Chondrocyte (in vitro differentiated cells): ENCODE results near the gene TSPOAP1. TPM values are rescaled to one million over a fixed set of nuclear protein-coding genes. Genes with fewer than 3 reads are reported as not detected.

ENCODE experiments used
- DNase-seq: peaks from one replicate; pipeline ENCODE4 v3.0.0; 2021; ENCODE audit warnings: mixed read lengths, low spot score
- H3K27ac Mint-ChIP-seq: one replicate; pipeline ENCODE4 v1.8.0; 2021; ENCODE audit warnings: mild to moderate bottlenecking, moderate library complexity, mixed read lengths; ENCODE audit not compliant: unreplicated experiment
- H3K27me3 Mint-ChIP-seq: 2 replicates; pipeline ENCODE4 v1.8.0; 2021; ENCODE audit warnings: low read depth, mixed read lengths
- H3K36me3 Mint-ChIP-seq: 2 replicates; pipeline ENCODE4 v1.8.0; 2021; ENCODE audit warnings: low read depth, mixed read lengths
- H3K4me1 Mint-ChIP-seq: 2 replicates; pipeline ENCODE4 v1.8.0; 2021; ENCODE audit warnings: low read depth, mild to moderate bottlenecking, mixed read lengths
- H3K4me3 Mint-ChIP-seq: one replicate; pipeline ENCODE4 v1.8.0; 2021; ENCODE audit warnings: mild to moderate bottlenecking, moderate library complexity, mixed read lengths; ENCODE audit not compliant: unreplicated experiment
- H3K9me3 Mint-ChIP-seq: 2 replicates; pipeline ENCODE4 v1.8.0; 2021; ENCODE audit warnings: low read depth, mixed read lengths
- total RNA-seq: library from RNA; stranded (reverse); gene quantifications from 3 replicates; pipeline ENCODE4 v1.2.1, GENCODE V29; 2021
- TF ChIP-seq, protein P1 (sequence below): fragments of 200-600 bp; sonication (generic); IDR thresholded peaks from 2 replicates; pipeline ENCODE4 v1.5.0; 2021; ENCODE audit warnings: antibody characterized with exemption, mild to moderate bottlenecking, moderate library complexity

The TSPOAP1 gene
- total RNA-seq, 1 donor from 2014 or later: 2.0 TPM

DNA sequence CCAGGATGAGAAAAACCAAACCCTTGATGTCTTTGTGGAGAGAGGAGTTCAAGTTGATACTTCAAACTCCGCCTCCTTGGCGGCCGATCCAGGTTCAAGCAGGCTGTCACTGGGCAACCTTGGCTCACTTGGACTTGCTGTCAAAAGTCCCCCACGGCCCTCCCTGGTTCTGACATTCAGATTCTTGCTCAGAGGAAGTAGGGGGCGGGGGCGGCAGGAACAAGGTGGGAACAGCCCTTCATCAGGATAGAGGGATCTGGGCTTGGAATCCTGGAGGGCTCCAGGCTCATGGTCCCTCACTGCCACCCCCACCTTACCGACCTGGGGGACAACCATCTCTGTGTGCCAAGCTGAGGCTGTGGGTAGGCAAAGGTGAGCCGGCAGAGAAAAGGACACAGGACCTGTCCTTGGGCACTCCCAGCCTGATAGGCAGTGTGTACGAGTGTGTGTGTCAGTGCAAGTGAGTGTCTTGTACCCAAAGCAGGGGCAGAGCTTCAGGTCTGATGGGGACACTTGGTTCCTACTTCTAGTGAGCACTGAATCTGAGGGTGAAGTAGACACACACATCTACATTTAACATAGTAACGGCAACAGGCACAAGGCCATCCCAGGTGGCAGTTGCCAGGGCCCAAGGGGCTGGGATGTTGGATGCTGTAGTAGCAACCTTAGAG lies 6.6 kb upstream of the TSPOAP1 start:
- TF ChIP-seq, protein P1, sequence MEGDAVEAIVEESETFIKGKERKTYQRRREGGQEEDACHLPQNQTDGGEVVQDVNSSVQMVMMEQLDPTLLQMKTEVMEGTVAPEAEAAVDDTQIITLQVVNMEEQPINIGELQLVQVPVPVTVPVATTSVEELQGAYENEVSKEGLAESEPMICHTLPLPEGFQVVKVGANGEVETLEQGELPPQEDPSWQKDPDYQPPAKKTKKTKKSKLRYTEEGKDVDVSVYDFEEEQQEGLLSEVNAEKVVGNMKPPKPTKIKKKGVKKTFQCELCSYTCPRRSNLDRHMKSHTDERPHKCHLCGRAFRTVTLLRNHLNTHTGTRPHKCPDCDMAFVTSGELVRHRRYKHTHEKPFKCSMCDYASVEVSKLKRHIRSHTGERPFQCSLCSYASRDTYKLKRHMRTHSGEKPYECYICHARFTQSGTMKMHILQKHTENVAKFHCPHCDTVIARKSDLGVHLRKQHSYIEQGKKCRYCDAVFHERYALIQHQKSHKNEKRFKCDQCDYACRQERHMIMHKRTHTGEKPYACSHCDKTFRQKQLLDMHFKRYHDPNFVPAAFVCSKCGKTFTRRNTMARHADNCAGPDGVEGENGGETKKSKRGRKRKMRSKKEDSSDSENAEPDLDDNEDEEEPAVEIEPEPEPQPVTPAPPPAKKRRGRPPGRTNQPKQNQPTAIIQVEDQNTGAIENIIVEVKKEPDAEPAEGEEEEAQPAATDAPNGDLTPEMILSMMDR: no peak
- H3K9me3 Mint-ChIP-seq: no peaks in the 10 kb centered on the region
- peak; percentile 78 for DNase-seq
- no peaks in the 10 kb centered on the region for H3K27me3 Mint-ChIP-seq
- H3K27ac Mint-ChIP-seq: no peak overlapping the region
- H3K36me3 Mint-ChIP-seq: no peaks in the 10 kb centered on the region
- H3K4me3 Mint-ChIP-seq: no peak overlapping the region
- peaks cover 20% of the 10 kb centered on the region for H3K4me1 Mint-ChIP-seq

GRCh38 chr17:58334661-58335060 lies 6.1 kb upstream of the TSPOAP1 start:
- H3K27me3 Mint-ChIP-seq: no peaks in the 10 kb centered on the region
- H3K4me1 Mint-ChIP-seq: peaks cover 20% of the 10 kb centered on the region
- TF ChIP-seq, protein P1: no peak
- no peak overlapping the region for H3K27ac Mint-ChIP-seq
- H3K36me3 Mint-ChIP-seq: no peaks in the 10 kb centered on the region
- no peaks in the 10 kb centered on the region for H3K9me3 Mint-ChIP-seq
- peak; percentile 72 for DNase-seq
- H3K4me3 Mint-ChIP-seq: no peak overlapping the region

- no peaks in the 10 kb centered on the region for H3K27me3 Mint-ChIP-seq
- no peak overlapping the region for H3K27ac Mint-ChIP-seq
- no peaks in the 10 kb centered on the region for H3K9me3 Mint-ChIP-seq
- H3K4me1 Mint-ChIP-seq: peaks cover 18% of the 10 kb centered on the region
- DNase-seq: no peak
- H3K36me3 Mint-ChIP-seq: no peaks in the 10 kb centered on the region
- TF ChIP-seq, protein P1: no peak
- H3K4me3 Mint-ChIP-seq: no peak overlapping the region
Observed at GRCh38 chr17:58334256-58334655, 5.7 kb upstream of the TSPOAP1 start.

DNA sequence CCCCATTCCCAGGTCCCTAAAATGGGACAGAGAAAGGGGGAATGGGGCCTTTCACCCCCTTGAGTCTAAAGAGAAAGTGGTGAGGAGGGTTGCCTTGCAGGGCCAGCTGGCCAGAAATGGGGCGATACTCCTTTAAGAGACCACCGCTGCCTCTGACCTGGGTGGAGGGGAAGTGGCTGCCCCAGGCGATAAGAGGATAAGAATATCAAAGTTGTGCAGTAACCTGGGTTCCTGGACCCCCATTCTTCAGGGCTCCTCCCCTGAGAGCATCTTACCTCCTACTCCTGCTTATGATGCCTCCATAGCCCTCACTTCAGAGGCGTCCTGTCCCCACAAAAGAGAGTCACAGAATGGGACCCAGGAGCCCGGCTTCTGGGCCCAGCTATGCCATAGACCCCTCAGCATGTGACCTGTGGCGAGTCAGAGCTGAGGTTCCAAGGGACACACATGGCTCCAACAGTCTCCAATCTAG lies 5.2 kb upstream of the TSPOAP1 start:
- no peak overlapping the region for H3K27ac Mint-ChIP-seq
- peaks cover 13% of the 10 kb centered on the region for H3K4me1 Mint-ChIP-seq
- TF ChIP-seq, protein P1: no peak
- H3K27me3 Mint-ChIP-seq: no peaks in the 10 kb centered on the region
- DNase-seq: no peak
- H3K4me3 Mint-ChIP-seq: no peak overlapping the region
- no peaks in the 10 kb centered on the region for H3K9me3 Mint-ChIP-seq
- no peaks in the 10 kb centered on the region for H3K36me3 Mint-ChIP-seq

DNA sequence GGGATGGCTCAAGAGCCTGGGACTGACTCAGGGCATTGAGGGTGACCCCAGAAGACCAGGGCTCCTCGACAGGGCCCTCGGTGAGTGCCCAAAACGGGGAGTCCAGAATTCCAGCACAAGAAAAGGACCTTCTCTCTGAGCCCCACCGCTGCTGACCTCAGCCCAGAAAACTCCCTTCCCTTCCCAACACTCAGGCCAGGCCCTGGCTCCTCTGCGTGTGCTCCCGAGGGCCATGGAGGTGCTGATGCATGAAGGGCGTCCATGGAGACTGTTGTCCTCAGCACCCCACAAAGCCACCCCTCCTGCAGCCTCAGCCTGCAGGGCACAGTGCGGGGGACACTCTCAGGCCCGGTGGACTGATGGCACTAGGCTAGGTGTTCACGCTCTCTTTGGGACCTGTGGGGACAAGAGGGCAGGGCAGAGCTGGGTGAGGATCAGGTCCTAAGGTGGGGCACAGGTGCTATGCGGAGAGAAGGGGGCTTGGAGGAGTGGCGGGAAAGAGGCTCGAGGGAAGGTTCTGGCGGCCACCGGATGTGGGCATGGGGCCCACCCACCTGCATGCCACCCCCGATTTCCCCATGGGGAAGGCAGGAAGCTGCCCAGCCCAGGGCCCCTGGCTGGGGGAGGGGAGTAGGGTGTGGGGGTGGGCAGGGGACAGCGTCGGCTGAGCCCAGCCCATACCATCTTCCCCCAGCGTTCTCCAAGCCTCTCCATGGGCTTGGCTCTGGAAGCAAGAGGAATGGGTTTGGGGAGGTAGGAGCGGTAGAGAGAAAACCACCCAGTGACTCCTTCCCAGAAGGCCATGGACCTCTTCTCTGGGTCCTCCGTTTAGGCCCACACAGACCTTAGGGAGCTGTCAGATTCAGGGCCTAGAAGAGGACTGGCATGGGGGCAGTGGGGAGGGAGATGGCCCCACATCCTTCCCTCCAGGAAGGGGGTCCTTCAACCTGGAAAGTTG lies 4.5 kb upstream of the TSPOAP1 start:
- H3K36me3 Mint-ChIP-seq: no peaks in the 10 kb centered on the region
- peaks cover 2% of the 10 kb centered on the region for H3K27me3 Mint-ChIP-seq
- H3K27ac Mint-ChIP-seq: no peak overlapping the region
- H3K4me1 Mint-ChIP-seq: peaks cover 7% of the 10 kb centered on the region
- TF ChIP-seq, protein P1: no peak
- H3K9me3 Mint-ChIP-seq: no peaks in the 10 kb centered on the region
- no peak overlapping the region for H3K4me3 Mint-ChIP-seq
- DNase-seq: peak; percentile 68
